ENCODE results near the gene SLC35E1. TPM values are rescaled to one million over a fixed set of nuclear protein-coding genes. Genes with fewer than 3 reads are reported as not detected.

The SLC35E1 gene
- total RNA-seq, 1 experiment from 2014 or later = 28.5 TPM

GRCh38 chr19:16581145-16581970, 9.1 kb upstream of the SLC35E1 start:
- Mint-ChIP-seq H3K9me3 (no peaks in the 10 kb centered on the region), H3K36me3 (peaks cover 6% of the 10 kb centered on the region; the same call in 1 of the 2 replicates), H3K4me3 (no peak overlapping the region), H3K27ac (peak overlapping the region; percentile 89), H3K27me3 (ENCODE audit: low read depth) (no peaks in the 10 kb centered on the region), H3K4me1 (peaks cover 32% of the 10 kb centered on the region)
- no peak for ATAC-seq
- TF ChIP-seq NFYB (CRISPR knock-in tag; conservative IDR thresholded peaks at IDR 0.05; ENCODE audit: low read depth) = no peak
- no peak for TF ChIP-seq MLX (CRISPR knock-in tag; IDR thresholded peaks at IDR 0.05)
- TF ChIP-seq IRF1 (CRISPR knock-in tag; IDR thresholded peaks at IDR 0.05) = no peak
- TF ChIP-seq ZNF219 (CRISPR knock-in tag; IDR thresholded peaks at IDR 0.05; ENCODE audit: borderline replicate concordance) = no peak
- TF ChIP-seq ATF1 (CRISPR knock-in tag; IDR thresholded peaks at IDR 0.05) = no peak
- DNase-seq (ENCODE audit: low spot score) = no peak
- CTCF ChIA-PET = no interaction called here
- POLR2A ChIA-PET = no interaction called here

- no peaks in the 10 kb centered on the region for H3K9me3 Mint-ChIP-seq
- TF ChIP-seq E2F5 (CRISPR knock-in tag; IDR thresholded peaks at IDR 0.05) (no peak), MXD4 (CRISPR knock-in tag; IDR thresholded peaks at IDR 0.05; ENCODE audit: borderline replicate concordance) (no peak), SP1 (CRISPR knock-in tag; conservative IDR thresholded peaks at IDR 0.05) (no peak), ATF6 (CRISPR knock-in tag; IDR thresholded peaks at IDR 0.05) (no peak), E2F4 (CRISPR knock-in tag; IDR thresholded peaks at IDR 0.05; ENCODE audit: borderline replicate concordance, low read depth) (no peak), NR1H2 (CRISPR knock-in tag; IDR thresholded peaks at IDR 0.05) (no peak), ZNF532 (CRISPR knock-in tag; IDR thresholded peaks at IDR 0.05; ENCODE audit: borderline replicate concordance) (no peak), PREB (CRISPR knock-in tag; IDR thresholded peaks at IDR 0.05; ENCODE audit: borderline replicate concordance) (no peak), CTCF (IDR thresholded peaks at IDR 0.05) (no peak), E2F1 (CRISPR knock-in tag; IDR thresholded peaks at IDR 0.05) (no peak), NR2C2 (CRISPR knock-in tag; IDR thresholded peaks at IDR 0.05) (no peak), ESRRA (CRISPR knock-in tag; IDR thresholded peaks at IDR 0.05; ENCODE audit: borderline replicate concordance) (no peak), KAT7 (CRISPR knock-in tag; IDR thresholded peaks at IDR 0.05; ENCODE audit: borderline replicate concordance) (no peak)
These were observed 7.2 kb upstream of the SLC35E1 start for GRCh38 chr19:16579381-16579780.

More at GRCh38 chr19:16579381-16579780, 7.2 kb upstream of the SLC35E1 start:
- H3K27ac Mint-ChIP-seq = 0 out of 2 replicates have a peak overlapping the region, but pooled peaks have one; percentile 76
- DNase-seq (ENCODE audit: low spot score) (no peak), ATAC-seq (no peak)
- H3K36me3 Mint-ChIP-seq = peaks cover 12% of the 10 kb centered on the region
- peaks cover 14% of the 10 kb centered on the region for H3K4me1 Mint-ChIP-seq
- no peak overlapping the region for H3K4me3 Mint-ChIP-seq
- ChIA-PET CTCF (interaction anchor here (1.9 kb wide), 1 partner anchor 193 kb away, joined by 5 read pairs; no protein-coding TSS in a partner anchor), POLR2A (no interaction called here)
- H3K27me3 Mint-ChIP-seq (ENCODE audit: low read depth) = no peaks in the 10 kb centered on the region
